Osteoblast (primary cell): Measurements from ENCODE around the gene IL16. TPM values are rescaled to one million over a fixed set of nuclear protein-coding genes. Genes with fewer than 3 reads are reported as not detected.

ENCODE experiments used
- DNase-seq: peaks from one replicate; pipeline ENCODE4 v3.0.0; 2011; ENCODE audit warnings: low spot score, mixed read lengths; ENCODE audit not compliant: insufficient read length; ENCODE audit errors: missing footprints
- H2AFZ ChIP-seq: 2 replicates; pipeline ENCODE4 v1.6.0; 2011; ENCODE audit warnings: mild to moderate bottlenecking, low read length
- H3K27ac ChIP-seq: 2 replicates; pipeline ENCODE4 v1.5.1; 2011; ENCODE audit warnings: mild to moderate bottlenecking, low read depth, low read length, moderate library complexity
- H3K27me3 ChIP-seq: 2 replicates; pipeline ENCODE4 v1.6.0; 2012; ENCODE audit warnings: mild to moderate bottlenecking, control low read depth, inconsistent platforms, low read length, moderate library complexity; ENCODE audit not compliant: insufficient read depth
- H3K36me3 ChIP-seq: 2 replicates; pipeline ENCODE4 v1.5.1; 2011; ENCODE audit warnings: mild to moderate bottlenecking, low read length, control low read depth, moderate library complexity; ENCODE audit not compliant: insufficient read depth
- H3K4me1 ChIP-seq: 2 replicates; pipeline ENCODE4 v1.5.1; 2011; ENCODE audit warnings: mild to moderate bottlenecking, low read length, control low read depth, moderate library complexity; ENCODE audit not compliant: insufficient read depth
- H3K4me2 ChIP-seq: 2 replicates; pipeline ENCODE4 v1.6.0; 2011; ENCODE audit warnings: mild to moderate bottlenecking, low read length; ENCODE audit not compliant: insufficient read depth
- H3K4me3 ChIP-seq: fragments of 200-600 bp; sonication (generic); 3 replicates; pipeline ENCODE4 v1.5.1; 2012; ENCODE audit warnings: mild to moderate bottlenecking, low read length, inconsistent platforms; ENCODE audit not compliant: insufficient read depth
- H3K79me2 ChIP-seq: 2 replicates; pipeline ENCODE4 v1.6.0; 2012; ENCODE audit warnings: mild to moderate bottlenecking, low read length, control low read depth, inconsistent platforms; ENCODE audit not compliant: insufficient read depth
- H3K9me3 ChIP-seq: 2 replicates; pipeline ENCODE4 v1.5.1; 2011; ENCODE audit warnings: low read depth, low read length, control low read depth
- H4K20me1 ChIP-seq: 2 replicates; pipeline ENCODE4 v1.6.0; 2012; ENCODE audit warnings: mild to moderate bottlenecking, low read length, control low read depth; ENCODE audit not compliant: insufficient read depth
- CTCF ChIP-seq: IDR thresholded peaks from 2 replicates; pipeline ENCODE4 v1.5.1; 2011; ENCODE audit warnings: mild to moderate bottlenecking, low read depth, low read length, moderate library complexity; ENCODE audit errors: extremely low read depth
- total RNA-seq: library from RNA; depleted of rRNA; stranded (reverse); fragments of >200 nt; gene quantifications from 2 replicates; pipeline ENCODE4 v1.2.3, GENCODE V29; 2012

IL16 gene
- total RNA-seq, 1 donor = 6.5 TPM

DNA sequence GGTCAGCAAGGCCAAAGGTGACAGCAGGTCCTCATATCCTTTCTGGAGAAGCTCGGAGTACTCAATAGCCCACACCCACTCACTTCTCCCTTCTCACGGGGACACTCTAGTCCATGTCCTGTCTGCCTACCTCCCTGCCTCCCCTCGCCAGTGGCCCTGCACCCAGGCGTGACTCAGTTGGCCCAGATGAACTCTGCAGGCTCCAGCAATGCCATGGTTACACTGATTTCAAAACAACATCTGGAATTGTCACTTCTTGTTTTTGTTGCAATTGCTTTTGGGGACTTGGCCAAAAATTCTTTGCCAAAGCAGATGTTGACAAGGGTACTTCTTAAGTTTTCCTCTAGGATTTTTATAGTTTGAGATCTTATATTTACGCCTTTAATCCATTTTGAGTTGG lies 13.0 kb downstream of the IL16 start:
- no peaks in the 10 kb centered on the region for H3K36me3 ChIP-seq
- H2AFZ ChIP-seq = no peak overlapping the region
- no peak overlapping the region for H3K27ac ChIP-seq
- H3K9me3 ChIP-seq = no peaks in the 10 kb centered on the region
- no peaks in the 10 kb centered on the region for H4K20me1 ChIP-seq
- no peaks in the 10 kb centered on the region for H3K79me2 ChIP-seq
- H3K4me1 ChIP-seq = no peaks in the 10 kb centered on the region
- H3K27me3 ChIP-seq = no peaks in the 10 kb centered on the region
- DNase-seq = no peak
- TF ChIP-seq CTCF = no peak
- no peak overlapping the region for H3K4me3 ChIP-seq
- H3K4me2 ChIP-seq = no peak overlapping the region

GRCh38 chr15:81211376-81211775 lies 14.7 kb downstream of the IL16 start:
- Histone ChIP-seq H2AFZ (no peak overlapping the region), H3K4me1 (no peaks in the 10 kb centered on the region), H4K20me1 (no peaks in the 10 kb centered on the region), H3K9me3 (no peaks in the 10 kb centered on the region), H3K27ac (no peak overlapping the region), H3K36me3 (no peaks in the 10 kb centered on the region), H3K27me3 (no peaks in the 10 kb centered on the region), H3K79me2 (no peaks in the 10 kb centered on the region), H3K4me2 (no peak overlapping the region), H3K4me3 (no peak overlapping the region)
- TF ChIP-seq CTCF = no peak
- no peak for DNase-seq

- H3K4me3 ChIP-seq = no peak overlapping the region
- no peaks in the 10 kb centered on the region for H3K27me3 ChIP-seq
- H4K20me1 ChIP-seq = no peaks in the 10 kb centered on the region
- no peaks in the 10 kb centered on the region for H3K9me3 ChIP-seq
- no peak overlapping the region for H3K4me2 ChIP-seq
- H3K79me2 ChIP-seq = no peaks in the 10 kb centered on the region
- H3K27ac ChIP-seq = no peak overlapping the region
- TF ChIP-seq CTCF = no peak
- no peak overlapping the region for H2AFZ ChIP-seq
- H3K36me3 ChIP-seq = no peaks in the 10 kb centered on the region
- no peak for DNase-seq
- no peaks in the 10 kb centered on the region for H3K4me1 ChIP-seq
These were observed 17.3 kb downstream of the IL16 start for GRCh38 chr15:81213982-81214381.

GRCh38 chr15:81215531-81215930 lies 18.9 kb downstream of the IL16 start:
- H4K20me1 ChIP-seq = no peaks in the 10 kb centered on the region
- no peak for DNase-seq
- no peak overlapping the region for H2AFZ ChIP-seq
- H3K79me2 ChIP-seq = no peaks in the 10 kb centered on the region
- H3K27ac ChIP-seq = no peak overlapping the region
- no peaks in the 10 kb centered on the region for H3K27me3 ChIP-seq
- no peaks in the 10 kb centered on the region for H3K9me3 ChIP-seq
- H3K4me1 ChIP-seq = no peaks in the 10 kb centered on the region
- H3K36me3 ChIP-seq = no peaks in the 10 kb centered on the region
- no peak for TF ChIP-seq CTCF
- no peak overlapping the region for H3K4me2 ChIP-seq
- no peak overlapping the region for H3K4me3 ChIP-seq
